Measurements from ENCODE around the gene C1QTNF3.
"Not testable (repeated sequence)": the region's sequence is repeated elsewhere in the genome, so short reads cannot be mapped to it uniquely, and the experiment has no call there.

The C1QTNF3 gene

DNA sequence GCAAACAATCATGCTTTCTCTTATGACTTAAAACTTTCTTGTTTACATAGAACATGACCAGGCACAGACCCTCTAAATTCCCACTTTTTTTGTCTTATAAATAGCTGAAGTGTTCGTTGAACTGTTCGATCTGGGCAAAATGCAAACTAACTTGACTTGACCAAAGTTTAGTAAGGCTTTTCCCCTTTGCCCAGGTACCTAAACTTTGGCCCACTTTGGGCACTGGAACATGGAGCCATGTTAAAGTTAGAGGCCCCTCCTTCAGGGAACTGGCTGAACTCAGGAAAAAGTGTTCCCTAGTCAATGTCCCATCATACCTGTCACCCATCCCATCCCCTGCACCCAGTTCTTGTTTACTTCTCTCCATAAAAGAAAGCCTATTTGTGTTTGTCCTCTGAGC is 25.8 kb downstream of the C1QTNF3 start:
- DNase-seq, result no peak

DNA sequence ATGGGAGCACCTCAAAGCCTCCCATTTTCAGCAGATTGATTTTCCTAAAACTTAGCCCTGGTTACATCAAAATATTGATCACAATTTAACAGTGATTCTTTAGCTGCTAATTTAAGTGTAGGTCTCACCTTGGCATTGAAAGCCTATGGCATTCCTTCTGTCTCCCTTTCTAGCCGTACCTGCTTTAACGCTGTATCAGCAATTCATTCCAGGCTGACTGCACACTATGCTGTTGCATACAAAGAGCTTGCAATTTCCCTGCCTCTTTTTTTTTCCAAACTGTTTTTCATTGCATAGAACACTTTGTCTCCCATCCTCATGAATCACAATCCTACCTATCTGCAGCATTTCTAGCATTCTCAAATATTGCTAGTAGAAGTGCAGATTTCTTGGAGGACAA is 26.3 kb downstream of the C1QTNF3 start:
- no peak for DNase-seq

DNA sequence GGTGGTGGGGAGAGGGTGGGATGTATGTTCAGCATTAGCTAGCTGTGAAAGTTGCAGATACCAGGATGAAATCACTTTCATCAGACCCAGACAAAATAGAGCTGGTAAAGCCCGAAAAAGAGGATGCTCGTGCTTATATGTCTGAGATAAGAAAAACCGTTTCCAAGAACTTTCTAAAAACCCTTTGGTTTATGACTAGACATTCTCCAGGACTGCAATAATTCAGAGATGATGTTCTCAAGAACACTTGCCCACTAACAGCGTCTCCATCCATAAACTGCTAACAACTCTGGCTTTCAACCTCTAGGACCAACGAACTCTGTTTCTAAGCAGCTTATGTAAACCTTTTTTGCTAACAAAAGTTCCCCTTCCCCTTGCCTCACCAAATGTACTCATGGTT is 26.8 kb downstream of the C1QTNF3 start:
- no peak for DNase-seq

DNA sequence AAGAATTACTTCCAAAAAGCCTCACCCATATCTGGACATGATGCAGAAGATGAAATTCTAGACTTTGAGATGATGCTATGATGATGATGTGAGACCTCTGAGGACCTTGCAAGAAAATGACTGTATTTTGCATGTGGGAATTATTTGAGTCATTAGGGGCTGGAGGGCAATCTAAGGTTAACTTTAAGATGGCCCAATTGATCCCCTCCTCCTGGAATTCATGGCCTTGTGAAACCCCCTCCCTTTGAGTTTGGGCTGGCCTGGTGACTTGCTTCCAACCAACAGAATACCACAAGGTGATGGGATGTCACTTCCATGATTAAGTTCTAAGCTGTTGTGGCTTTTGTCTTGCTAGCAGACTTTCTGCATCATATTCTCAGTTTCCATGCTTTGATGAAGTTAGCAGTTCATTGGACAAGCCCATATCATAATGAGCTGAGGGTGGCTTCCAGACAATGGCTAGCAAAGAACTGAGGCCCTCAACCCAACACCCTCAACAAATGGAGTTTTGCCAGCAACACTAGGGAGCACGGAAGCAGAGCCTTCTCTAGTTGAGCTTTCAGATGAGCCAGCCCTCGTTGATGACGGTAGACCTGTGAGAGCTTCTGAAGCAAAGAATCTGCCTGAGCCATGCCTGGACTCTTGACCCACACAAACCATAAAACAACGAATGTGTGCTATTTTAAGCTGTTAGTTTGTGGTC is 27.7 kb downstream of the C1QTNF3 start:
- no peak for DNase-seq

DNA sequence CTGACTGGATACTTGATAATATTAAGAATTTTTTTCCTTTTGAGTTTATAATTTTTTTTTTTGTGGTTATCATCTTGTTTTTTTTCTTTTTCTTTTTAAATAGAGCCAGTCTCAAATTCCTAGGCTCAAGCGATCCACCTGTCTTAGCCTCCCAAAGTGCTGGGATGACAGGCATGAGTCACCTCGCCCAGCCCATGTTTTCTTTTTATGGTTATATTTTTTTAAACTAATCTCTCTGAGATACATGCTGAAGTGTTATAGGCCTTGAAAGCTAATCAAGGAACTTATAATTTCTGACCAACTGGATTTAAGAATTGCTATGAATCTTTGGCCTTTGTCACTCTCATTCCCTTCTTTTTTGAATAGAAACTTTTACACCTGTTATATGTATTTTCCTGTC is 28.4 kb downstream of the C1QTNF3 start:
- DNase-seq, result no peak

DNA sequence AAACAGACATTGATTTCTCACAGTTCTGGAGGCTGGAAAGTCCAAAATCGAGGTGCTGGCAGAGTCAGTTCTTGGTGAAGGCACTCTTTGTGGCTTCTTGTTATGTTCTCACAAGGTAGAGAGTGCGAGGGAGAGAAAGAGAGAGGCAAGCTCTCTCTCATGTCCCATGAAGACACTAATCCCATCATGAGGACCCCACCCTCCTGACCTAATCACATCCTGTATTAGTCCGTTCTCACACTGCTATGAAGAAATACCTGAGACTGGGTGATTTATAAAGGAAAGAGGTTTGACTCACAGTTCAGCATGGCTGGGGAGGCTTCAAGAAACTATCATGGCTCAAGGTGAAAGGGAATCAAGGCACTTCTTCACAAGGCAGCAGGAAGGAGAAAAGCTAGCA is 29.5 kb downstream of the C1QTNF3 start:
- DNase-seq, result no peak

DNA sequence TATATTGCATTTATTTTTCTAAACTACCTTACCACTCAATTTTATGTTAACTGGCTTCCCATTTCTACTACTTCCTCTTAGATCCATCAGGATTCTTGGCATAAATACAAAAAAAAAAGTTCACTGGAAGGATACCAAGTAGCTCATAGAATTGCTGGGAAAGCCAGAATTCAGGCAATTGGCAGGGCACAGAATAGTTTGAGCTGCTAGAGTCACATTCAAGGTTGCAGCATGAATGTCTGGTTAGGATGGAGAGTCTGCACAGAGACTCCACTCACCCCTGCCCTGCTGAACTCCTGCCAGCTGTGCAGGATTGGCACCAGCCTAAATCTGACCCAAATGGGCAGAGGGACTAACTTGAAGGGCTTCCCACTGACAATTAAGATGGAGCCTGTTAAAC is 30.2 kb downstream of the C1QTNF3 start:
- no peak for DNase-seq

DNA sequence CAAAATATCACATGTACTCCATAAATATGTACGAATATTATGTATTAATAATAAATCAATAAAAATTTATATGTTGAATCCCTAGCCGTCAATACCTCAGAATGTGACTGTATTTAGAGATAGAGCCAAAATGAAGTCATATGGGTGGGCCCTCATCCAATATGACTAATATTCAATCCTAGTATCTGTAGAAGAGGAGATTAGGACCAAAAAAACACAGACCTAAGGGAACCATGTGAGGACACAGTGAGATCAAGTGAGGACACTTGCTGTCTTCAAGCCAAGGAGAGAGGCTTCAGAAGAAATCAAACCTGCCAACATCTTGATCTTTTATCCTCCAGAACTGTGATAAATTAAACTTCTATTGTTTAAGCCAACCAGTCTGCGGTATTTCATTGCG is 31.5 kb downstream of the C1QTNF3 start:
- no peak for DNase-seq

DNA sequence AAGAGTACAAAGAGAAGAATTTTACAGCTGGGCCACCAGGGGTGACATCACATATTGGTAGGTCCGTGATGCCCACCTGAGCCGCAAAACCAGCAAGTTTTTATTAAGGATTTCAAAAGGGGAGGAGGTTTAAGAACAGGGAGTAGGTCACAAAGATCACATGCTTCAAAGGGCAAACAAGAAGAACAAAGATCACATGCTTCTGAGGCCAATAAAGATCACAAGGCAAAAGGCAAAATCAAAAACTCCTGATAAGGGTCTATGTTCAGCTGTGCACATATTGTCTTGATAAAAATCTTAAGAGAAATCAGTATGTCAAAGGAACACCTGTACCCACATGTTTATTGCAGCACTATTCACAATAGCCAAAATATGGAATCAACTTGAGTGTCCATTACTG is 32.9 kb downstream of the C1QTNF3 start:
- not testable (repeated sequence) for DNase-seq

DNA sequence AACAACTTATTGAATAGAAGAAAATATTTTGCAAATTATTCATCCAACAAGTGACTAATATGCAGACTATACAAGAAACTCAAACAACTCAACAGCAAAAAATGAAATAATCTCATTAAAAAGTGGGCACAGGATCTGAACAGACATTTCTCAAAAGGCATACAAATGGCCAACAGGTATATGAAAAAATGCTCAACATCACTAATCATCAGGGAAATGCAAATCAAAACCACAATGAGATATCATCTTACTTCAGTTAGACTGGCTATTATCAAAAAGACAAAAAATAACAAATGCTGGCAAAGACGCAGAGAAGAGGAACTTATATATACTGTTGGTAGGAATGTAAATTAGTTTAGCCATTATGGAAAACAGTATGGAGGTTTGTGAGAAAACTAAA is 33.4 kb downstream of the C1QTNF3 start:
- DNase-seq, result no peak

DNA sequence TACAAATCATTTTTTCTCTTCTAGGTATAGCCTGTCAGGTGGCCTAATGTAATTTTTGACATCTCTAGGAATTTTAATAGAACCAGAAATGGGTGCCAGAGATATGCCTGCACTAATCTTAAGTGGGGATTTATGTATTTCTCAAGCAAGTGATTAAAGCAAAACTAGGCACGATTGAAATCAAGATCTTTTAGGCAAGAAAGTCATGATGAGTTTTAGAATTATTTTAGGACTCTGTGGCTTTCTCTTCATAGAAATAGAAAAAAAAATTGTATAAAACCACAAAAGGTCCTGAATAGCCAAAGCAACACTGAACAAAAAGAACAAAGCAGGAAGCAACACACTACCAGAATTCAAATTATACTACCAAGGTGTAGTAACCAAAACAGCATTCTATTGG is 34.2 kb downstream of the C1QTNF3 start:
- no peak for DNase-seq

DNA sequence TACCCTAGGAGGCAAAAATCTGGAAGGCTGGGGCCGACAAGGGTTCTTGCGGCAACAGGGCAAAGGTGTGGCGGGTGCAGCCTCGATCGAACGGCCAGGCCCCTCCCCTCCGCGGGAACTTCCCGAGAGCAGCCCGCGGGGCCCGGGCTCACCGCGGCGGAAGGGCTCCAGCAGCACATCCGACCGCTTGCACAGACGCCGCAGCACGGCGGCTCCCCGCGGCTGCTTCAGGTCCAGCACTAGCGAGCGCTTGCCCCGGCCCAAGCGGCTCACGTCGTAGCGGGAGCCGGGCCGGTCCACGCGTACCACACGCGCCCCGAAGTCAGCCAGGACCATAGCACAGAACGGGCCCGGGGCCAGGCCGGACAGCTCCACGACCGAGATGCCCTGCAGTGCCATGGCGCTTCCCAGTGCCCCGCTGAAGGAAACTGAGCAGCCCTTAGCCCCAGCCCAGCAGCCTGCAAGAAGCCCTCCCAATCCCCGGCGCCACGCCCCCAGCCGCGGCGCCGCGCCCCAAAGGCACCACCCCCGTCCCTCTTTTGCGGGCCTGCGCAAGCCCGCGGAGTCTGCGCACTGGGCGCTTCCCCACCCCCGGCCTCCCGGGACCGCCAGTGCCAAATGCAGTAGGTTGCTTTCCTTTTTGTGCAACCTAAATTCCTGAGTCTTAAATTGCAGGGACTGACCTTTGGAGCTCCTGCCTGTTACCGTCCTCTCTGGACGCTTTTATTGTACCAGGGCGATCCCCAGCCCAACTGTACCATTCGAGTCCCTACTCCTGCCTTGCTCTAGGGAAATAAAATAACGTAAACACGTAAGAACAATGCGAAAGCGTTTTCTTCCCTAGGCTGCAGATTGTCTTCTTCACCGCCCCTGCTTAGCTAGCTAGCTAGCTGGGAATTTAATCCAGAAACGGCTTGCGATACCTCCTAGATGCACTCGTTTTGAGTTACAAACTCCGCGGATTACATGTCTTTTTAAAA is 35.1 kb downstream of the C1QTNF3 start, which contains the start of gene AMACR:
AMACR (minus strand) TSS at position 430 of the 980 bp plus-strand sequence; CDS start at position 399, 31 bp downstream.
- DNase-seq, result peak; percentile 96

DNA sequence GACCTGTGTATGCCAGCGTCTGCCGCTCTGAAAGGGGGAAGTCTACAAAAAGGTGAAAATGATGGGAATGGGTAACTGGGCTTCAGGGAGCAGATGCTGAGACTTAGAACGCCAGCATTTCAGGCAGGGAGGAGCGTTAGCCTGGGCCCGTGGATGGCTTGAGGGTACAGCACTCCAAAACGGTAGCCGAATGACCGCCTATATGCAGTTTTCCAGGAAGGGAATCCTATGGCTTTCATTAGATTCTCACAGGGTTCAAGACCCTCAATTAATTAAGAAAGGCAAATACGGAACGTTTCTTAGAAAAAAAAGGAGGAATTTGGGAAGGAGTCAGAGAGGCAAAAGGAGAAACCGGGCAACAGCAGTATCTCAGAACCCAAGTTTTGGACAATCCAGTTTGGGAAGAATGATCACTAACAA is 35.8 kb downstream of the C1QTNF3 start:
- no peak for DNase-seq

DNA sequence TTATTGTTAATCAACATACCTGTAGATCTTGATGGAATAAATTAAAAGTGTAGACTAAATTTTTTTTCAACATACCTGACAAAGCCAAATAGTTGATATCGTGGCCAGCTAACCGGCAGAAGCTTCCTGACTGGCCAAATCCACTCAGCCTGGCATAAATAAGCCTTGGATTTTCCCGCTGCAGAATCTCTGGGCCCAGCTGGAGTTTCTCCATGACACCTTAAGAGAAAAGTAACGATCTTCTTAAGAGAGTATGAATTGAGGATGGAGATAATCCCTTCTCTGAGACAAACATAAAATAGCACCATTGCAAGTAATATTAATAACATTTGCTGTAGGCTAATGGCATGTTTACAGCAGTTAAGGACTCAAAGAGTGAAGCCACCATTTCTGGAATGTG is 37.3 kb downstream of the C1QTNF3 start:
- DNase-seq, result no peak

DNA sequence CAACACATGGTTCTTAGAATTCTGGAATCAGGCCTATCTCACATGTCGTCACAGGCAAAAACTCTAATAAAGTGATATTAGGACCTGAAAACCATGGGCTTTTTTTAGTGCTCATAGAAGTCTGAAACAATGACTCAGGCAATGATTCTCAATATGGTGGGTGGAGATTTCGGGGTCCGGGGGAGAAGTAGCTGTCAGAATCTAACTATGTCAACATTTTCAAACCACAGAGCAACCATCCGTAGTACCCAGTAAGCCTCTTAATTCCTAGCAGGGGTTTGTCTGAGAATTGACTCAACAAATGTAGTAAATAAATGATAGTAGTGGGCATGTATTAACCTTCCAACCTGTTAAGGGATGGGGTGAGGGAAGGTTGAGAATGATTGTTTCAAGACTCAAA is 37.8 kb downstream of the C1QTNF3 start:
- DNase-seq, result peak; percentile 32

DNA sequence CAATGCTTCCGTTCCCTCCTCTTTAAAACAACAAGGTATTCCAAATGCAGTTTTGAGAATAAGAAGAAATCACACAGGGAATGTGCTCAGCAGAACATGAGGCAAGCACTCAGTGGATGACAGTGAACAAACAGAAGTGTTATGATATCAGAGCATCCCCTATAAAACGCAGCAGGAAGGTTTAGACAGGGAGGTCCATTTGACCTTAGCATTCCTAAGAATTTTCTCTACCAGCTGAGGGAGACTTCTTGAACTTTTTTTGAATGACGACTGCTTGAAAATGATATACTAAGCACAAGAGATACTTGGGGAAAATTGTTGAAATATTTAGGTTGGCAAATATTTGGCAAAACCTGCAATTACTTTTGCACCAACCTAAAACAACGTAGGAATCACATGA is 39.1 kb downstream of the C1QTNF3 start:
- DNase-seq, result no peak

DNA sequence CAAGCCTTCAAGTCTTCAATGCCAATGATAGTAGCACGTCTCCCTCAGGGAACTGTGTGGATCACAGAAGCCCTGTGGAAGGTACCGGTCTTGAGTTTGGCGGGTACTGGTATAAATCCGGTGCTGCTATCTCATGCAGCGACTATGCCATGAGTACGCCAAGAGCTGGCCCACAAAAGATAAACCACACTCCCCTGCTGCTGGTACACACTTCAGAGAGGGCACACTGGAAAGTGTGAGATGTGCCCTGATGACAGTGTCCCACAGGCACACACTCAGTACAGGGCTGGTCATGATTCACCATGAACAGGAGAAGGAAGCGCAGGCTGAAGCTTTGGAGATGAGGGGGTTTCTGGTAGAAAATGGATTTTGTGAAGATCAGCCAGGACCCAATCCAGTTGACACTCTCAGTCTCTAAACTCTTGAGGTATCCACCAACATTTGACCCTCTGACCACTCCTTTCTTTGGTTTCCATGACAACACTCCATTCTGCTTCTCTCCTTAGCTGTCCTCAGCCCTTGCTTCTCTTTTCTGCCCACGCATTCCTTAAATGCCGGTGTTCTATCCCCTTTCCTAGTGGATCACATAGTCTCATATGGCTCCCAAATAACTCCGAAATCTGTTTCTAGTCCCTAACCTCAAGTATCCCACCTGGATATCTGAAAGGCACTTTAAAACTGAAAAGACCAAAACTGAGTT is 40.2 kb downstream of the C1QTNF3 start:
- DNase-seq, result no peak

DNA sequence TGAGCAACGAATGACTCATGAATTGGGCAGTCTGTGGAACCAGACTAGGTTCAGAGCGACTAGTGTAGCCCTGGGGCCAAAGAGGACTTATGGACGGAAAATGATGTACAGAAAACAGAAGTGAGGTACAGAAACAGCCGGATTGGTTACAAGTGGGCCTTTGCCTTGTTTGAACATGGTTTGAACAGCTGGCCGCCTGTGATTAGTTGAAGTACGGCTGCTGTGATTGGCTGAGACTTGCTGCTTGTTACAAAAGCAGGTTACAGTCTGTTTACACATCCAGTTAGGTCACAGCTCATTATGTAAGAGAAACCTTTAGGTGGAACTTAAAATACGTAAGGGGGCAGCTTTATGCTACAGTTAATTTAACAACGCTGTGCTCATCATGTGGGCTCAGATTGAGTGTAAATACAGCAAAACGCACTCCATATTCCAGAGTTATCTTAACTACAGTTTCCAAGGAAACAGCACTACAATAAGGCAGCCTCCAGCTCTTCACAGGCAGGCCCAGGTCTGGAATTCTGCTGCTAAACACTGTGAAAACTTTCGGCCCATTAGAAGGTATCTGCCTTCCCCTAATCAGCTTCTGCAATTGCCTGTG is 41.7 kb downstream of the C1QTNF3 start:
- no peak for DNase-seq

DNA sequence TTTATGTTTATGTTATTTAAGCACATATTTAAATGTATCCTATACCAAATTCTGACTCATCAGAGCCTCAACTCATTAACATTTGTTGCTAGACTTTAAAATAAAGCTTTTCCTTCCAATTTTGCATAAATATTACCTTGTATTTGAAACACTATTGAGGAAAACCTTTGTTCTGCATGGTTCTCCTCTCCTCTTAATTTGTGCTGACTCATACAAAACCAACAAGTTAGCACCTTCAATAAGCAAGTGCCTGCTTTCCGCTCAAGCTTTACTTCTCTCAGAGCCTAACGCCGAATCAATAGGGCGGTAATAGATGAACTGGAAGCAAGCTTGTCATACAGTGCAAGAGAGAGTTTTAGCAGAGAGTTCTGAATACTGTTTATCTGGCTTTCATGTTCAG is 43.0 kb downstream of the C1QTNF3 start:
- no peak for DNase-seq

DNA sequence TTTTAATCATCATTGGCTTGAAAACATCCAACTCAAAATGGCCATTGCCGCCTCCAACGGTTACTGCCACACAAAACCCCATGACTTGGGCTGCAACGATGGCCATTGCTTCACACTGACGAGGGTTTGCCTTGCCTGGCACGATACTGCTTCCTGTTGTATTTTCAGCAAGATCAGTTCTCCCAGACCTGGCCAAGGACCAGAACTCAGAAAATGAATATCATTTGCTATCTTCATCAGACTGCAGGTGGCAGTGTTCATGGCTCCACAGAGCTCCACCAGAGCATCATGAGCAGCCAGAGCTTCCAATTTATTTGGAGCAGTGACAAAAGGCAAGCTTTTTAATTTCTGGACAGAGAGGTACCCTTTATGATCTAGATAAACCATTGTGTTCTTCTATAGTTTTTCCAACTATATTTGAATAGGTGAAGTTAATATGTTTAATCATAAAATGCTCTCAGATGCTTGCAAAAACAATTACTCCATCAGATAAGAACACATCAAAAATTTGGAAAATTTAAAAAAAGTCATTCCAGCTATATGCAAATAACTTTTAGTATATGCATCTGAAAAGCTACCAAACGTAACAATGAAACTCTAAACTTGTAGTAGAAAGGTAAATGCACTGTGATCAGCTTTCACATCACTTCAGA is 45.6 kb downstream of the C1QTNF3 start:
- peak; percentile 65 for DNase-seq

DNA sequence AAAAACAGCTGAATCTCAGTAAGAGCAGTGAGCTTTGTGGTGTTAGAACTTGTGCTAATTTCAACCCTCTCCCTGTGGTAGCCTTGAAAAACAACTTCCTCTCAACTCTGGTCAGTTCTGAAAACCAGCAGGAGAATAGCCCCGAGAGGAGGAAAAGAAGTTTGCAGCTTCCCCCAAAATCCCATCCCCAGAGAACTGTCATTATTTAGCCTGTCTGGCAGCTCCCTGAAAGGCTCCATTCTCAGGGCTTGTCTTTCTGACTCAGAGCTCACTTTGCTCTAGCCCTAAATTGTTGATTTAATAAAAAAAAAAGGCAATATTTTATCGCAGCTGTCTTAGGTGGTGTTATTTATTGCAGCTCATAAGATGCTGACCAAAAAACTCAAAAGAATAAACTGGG is 47.1 kb downstream of the C1QTNF3 start:
- DNase-seq, result no peak

DNA sequence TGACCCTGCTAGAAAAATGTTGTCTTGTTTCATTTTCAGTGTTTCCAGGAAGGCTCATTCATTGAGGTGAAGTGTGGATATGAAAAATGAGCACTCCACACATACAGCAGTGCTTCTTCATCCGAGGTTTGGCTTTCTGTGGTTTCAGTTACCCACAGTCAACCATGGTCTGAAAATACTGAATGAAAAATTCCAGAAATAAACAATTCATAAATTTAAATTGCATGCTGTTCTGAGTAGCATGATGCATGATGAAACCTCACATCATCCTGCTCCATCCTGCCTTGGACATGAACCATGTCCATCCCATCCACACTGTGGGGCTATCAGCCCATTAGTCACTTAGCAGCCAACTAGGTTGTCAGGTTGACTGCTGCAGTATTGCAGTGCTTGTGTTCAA is 48.2 kb downstream of the C1QTNF3 start:
- DNase-seq, result peak; percentile 63

DNA sequence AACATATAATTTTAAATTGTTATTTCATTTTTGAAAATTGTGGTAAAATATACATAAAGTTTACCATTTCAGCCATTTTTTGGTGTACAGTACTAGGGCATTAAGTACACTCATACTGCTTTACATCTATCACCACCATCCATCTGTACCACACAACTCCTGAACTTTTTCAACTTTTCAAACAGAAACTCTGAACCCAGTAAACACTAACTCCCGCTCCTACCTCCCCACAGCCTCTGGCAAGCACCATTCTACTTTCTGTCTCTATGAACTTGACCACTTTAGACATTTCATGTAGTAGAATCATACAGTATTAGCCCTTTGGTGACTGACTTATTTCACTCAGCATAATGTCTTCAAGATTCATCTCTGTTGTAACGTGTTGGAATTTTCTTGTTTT is 50.1 kb downstream of the C1QTNF3 start:
- no peak for DNase-seq
